ENCODE data around the gene LIX1L. TPM values are rescaled to one million over a fixed set of nuclear protein-coding genes. Genes with fewer than 3 reads are reported as not detected.
A peak's percentile ranks its signal among the peaks of the same experiment; 100 is the strongest.

The LIX1L gene
- total RNA-seq, 1 donor from 2014 or later = 15.8 TPM

- peak; percentile 97 for DNase-seq (ENCODE audit: low read depth)
Observed at GRCh38 chr1:145985502-145986439, 28.0 kb upstream of the LIX1L start.

- no peak for DNase-seq (ENCODE audit: low read depth)
Observed at GRCh38 chr1:145985129-145985501, 27.3 kb upstream of the LIX1L start.

- DNase-seq (ENCODE audit: low read depth) = no peak
Observed at GRCh38 chr1:145983960-145984830, 26.4 kb upstream of the LIX1L start.

GRCh38 chr1:145983206-145983675 lies 25.4 kb upstream of the LIX1L start:
- DNase-seq (ENCODE audit: low read depth) = no peak

- no peak for DNase-seq (ENCODE audit: low read depth)
Observed at GRCh38 chr1:145982010-145982723, 24.4 kb upstream of the LIX1L start.

- no peak for DNase-seq (ENCODE audit: low read depth)
Observed at GRCh38 chr1:145980457-145980994, 22.7 kb upstream of the LIX1L start.

- no peak for DNase-seq (ENCODE audit: low read depth)
Observed at GRCh38 chr1:145979746-145980456, 22.1 kb upstream of the LIX1L start.

- peak; percentile 99 for DNase-seq (ENCODE audit: low read depth)
Observed at GRCh38 chr1:145978854-145979745, 21.3 kb upstream of the LIX1L start.

GRCh38 chr1:145978471-145978853 lies 20.6 kb upstream of the LIX1L start:
- DNase-seq (ENCODE audit: low read depth) = no peak

- DNase-seq (ENCODE audit: low read depth) = peak; percentile 76
Observed at GRCh38 chr1:145977486-145978470, 20.0 kb upstream of the LIX1L start.

GRCh38 chr1:145977016-145977415 lies 19.2 kb upstream of the LIX1L start:
- no peak for DNase-seq (ENCODE audit: low read depth)

GRCh38 chr1:145975216-145975615 lies 17.4 kb upstream of the LIX1L start:
- no peak for DNase-seq (ENCODE audit: low read depth)

GRCh38 chr1:145974721-145975120 lies 16.9 kb upstream of the LIX1L start:
- no peak for DNase-seq (ENCODE audit: low read depth)

GRCh38 chr1:145972580-145972979 lies 14.8 kb upstream of the LIX1L start:
- no peak for DNase-seq (ENCODE audit: low read depth)

GRCh38 chr1:145967288-145967687 lies 9.5 kb upstream of the LIX1L start:
- DNase-seq (ENCODE audit: low read depth) = no peak

- DNase-seq (ENCODE audit: low read depth) = no peak
Observed at GRCh38 chr1:145965119-145965744, 7.4 kb upstream of the LIX1L start.

GRCh38 chr1:145964328-145965118 lies 6.7 kb upstream of the LIX1L start, which contains the start of the genes ANKRD34A and POLR3GL:
Gene ANKRD34A, minus strand, starts transcription at chr1:145964575. Its CDS starts 2,816 bp downstream, at chr1:145961759.
Gene POLR3GL, plus strand, starts transcription at chr1:145964690. Its CDS starts 10,176 bp downstream, at chr1:145974866.
- peak; percentile 94 for DNase-seq (ENCODE audit: low read depth)

Measured in renal cortical epithelial cell (primary cell).